GM21619 (cell line): ENCODE measurements around the gene CDPF1.
"Not testable (repeated sequence)": the region's sequence is repeated elsewhere in the genome, so short reads cannot be mapped to it uniquely, and the experiment has no call there.

Source experiments
- ATAC-seq: cut with Tn5 transposase; IDR thresholded peaks from one replicate; pipeline ENCODE4 v1.9.1; 2021; ENCODE audit not compliant: unreplicated experiment

The CDPF1 gene

DNA sequence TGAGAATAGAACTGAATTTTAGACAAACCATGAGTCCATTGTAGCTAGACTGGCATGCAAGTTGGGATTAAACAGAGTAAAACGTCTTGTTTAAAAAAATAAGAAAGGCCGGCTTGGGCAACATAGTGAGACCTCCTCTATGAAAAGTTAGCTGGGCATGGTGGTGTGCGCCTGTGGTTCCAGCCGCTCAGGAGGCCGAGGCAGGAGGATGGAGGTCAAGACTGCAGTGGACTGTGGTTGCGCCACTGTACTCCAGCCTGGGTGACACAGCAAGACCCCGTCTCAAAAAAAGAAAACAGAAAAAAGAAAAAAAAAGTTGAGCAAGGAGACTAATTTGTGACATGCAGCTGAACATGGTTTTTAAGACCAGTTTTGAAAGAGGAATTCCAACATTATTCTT, 23.5 kb downstream of the CDPF1 start:
- no peak for ATAC-seq

GRCh38 chr22:46225631-46226030, 24.5 kb downstream of the CDPF1 start:
- ATAC-seq = no peak

DNA sequence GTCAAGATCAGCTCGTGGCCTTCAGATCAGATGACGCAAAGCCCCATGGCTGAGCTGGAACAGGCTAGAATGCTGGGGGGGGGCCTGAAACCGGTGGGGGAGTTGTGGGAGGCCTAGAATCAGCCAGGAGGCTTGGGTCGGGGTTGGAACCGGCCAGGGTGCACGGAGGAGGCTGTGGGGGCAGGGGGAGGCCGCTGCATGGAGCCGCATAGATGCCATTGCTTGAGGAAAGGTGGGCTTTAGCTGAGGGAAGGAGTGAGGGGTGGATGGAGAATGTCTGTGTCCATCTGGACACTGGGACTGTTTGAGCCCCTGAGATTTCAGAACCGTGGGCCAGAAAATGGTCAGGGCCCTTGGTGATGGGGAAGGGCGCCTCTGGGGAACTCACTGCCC, 25.2 kb downstream of the CDPF1 start:
- no peak for ATAC-seq

DNA sequence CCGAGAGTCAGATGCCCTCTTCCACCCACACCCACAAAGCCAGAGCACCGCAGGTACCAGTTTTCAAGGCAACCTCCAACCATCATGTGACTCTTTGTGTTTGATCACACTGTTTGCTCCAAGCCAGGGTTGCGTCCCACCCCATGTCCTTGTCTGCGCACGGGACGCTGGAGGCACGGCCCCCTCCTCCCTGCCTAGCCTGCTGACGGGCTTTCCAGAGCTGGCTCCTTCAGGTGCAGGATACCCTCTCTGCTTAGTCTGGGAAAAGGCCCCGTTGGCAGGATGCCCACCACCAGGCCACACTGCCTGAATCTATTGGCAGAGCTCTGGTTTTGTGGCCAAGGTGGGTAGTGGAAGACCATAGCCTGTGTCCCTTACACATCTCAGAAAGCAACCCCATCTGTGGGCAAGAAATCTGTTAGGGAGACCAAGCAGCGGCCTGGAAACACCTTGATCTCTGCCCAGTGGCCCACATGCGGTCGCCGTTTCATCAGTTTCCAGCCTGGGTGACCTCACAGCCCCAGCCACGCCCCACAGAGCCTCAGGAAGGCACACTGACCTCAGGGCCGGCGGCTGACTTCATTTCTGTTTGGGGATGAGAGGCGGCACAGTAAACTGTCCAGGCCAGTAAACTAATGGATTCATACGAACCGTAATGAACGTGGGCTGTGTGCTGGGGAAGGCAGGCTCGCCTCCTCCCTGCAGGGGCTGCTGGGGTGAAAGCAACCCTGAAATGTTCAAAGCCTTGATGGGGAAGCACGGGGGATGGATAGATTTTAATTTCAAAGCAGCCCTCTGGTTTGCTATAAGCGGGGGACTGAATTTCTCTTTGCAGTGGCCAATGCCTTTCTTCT, 25.8 kb downstream of the CDPF1 start:
- ATAC-seq = no peak

GRCh38 chr22:46220921-46221320, 29.2 kb downstream of the CDPF1 start:
- ATAC-seq = no peak

- no peak for ATAC-seq
Observed at GRCh38 chr22:46219636-46220035, 30.5 kb downstream of the CDPF1 start.

DNA sequence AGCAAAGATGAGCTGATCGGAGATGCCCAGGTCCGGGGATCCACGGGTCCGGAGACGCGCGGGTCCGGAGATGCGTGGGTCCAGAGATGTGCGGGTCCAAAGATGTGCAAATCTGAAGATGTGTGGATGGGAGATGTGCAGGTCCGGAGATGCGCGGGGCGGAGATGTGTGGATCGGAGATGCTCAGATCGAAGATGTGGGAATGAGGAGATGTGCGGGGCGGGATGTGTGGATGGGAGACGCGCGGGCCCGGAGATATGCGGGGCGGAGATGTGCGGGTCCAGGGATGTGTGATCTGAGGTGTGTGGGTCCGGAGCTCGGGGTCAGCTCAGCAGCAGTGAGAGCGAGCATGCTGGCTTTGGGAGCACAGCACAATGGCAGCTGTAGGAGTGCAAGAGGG, 35.5 kb downstream of the CDPF1 start:
- ATAC-seq = no peak

DNA sequence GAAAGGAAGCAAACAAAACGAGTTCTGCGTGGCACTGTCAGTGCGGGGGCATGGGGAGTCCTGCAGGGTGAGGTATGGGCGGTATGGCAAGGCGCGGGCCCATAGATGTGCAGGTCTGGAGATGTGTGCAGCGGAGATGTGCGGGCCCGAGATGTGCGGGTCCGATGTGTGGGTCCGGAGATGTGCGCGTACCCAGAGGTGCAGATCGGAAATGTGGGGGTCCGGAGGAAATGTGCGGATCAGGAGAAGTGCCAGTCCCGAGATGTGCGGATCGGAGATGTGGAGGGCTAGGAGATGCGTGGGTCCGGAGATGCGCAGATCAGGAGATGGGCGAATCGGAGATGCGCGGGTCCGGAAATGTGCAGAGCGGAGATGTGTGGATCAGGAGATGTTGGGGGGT, 35.9 kb downstream of the CDPF1 start:
- no peak for ATAC-seq

- ATAC-seq = no peak
Observed at GRCh38 chr22:46213052-46213451, 37.0 kb downstream of the CDPF1 start.

DNA sequence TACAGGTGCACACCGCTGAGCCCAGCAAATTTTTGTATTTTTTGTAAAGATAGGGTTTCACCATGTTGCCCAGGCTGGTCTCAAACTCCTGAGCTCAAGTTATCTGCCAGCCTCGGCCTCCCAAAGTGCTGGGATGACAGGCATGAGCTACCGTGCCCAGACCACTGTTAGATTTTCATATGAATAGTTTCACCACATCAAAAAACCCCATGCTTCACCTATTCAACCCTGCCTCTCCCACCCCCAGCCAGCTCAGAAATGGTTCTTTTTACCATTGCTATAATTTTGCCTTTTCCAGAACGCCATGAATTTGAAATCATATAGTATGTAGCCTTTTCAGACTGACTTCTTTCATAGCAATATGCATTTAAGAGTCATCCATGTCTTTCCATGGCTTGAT, 37.9 kb downstream of the CDPF1 start:
- ATAC-seq = no peak

DNA sequence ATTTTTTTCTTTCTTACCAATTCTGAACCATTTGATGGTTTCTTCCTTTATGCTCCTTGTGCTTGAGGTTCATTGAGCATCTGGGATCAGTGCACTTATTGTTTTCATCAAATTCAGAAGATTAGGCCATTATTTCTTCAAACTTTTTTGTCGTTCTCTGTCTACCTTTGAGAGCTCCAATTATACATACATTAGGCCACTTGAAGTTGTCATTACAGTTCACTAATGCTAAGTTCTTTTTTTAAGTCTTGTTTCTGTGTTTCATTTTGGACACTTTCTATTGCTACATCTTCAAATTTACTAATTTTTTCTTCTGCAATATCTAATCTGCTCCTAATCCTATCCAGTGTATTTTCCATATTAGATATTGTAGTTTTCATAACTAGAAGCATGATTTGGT, 40.8 kb downstream of the CDPF1 start:
- no peak for ATAC-seq

- no peak for ATAC-seq
Observed at GRCh38 chr22:46203601-46203980, 46.5 kb downstream of the CDPF1 start.

DNA sequence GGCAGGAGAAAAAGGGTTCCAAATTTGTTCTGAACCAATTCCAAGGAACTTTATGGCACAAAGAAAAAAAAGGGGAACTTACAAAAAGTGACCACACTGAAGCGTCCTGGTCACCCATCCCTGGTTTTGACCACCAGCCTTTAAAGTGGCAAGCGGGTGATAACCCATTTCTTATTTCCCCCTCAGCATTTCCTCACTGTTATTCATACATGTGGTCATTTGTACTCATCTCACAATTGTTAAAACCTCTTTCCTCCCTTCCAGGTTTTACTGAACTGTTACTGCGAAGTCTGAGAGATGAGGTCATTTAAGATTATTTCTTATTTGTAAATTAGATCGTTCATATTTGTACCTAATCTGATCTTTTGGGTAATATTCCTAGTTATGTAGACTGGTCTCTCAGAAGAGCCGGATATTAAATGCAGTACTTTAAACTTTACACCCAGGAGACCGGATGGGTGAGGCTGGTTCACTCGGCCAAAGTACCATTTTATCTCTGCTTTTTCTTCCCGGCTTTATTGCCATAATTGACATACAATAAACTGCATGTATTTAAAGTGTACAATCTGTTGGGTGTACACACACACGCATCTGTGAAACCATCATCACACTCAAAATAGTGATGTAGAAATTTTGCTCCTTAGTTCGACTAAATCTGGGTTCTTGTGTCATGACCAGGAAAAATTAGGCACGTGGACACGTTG, 47.0 kb downstream of the CDPF1 start:
- ATAC-seq = no peak

DNA sequence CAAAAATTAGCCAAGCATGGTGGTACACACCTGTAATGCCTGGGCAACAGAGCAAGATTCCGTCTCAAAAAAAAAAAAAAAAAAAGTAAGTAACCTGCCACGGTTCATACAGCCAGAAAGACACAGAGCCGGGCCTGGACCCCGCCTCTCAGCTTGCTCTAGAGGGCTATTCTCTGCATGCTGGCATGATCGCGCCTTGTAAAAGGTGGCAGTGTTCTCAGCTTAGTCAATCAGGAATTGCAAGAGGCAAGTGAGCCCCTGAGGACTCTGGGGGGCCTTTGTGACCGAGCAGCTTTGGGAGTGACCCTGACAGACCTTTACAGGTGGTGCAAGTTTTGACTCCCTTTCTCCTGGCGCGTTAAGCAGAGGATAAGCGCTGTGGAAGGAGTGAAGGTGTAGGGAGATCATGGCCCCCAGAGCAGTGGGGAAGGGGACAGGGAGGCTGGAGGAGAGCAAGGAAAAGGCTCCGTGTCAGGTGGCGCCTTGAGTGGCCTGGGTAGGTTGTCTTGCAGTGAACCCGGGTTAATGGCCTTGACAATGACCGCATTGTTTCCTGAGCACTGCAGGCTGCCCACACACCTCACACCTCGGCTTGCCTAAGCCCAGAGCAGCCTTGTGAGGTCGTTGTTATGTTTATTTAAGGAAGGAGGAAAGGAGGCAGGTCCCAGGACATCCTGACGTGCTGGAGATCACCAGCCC, 48.9 kb downstream of the CDPF1 start:
- ATAC-seq = no peak

- ATAC-seq = not testable (repeated sequence)
Observed at GRCh38 chr22:46198806-46199205, 51.3 kb downstream of the CDPF1 start.

GRCh38 chr22:46198274-46198673, 51.8 kb downstream of the CDPF1 start:
- no peak for ATAC-seq

- ATAC-seq = no peak
Observed at GRCh38 chr22:46196278-46196677, 53.8 kb downstream of the CDPF1 start.

- ATAC-seq = no peak
Observed at GRCh38 chr22:46195487-46196165, 54.5 kb downstream of the CDPF1 start.
